ENCODE results near the gene TRIM69. TPM values are rescaled to one million over a fixed set of nuclear protein-coding genes. Genes with fewer than 3 reads are reported as not detected.

Gene TRIM69
- total RNA-seq, 1 experiment from 2014 or later, result 61.0 TPM

DNA sequence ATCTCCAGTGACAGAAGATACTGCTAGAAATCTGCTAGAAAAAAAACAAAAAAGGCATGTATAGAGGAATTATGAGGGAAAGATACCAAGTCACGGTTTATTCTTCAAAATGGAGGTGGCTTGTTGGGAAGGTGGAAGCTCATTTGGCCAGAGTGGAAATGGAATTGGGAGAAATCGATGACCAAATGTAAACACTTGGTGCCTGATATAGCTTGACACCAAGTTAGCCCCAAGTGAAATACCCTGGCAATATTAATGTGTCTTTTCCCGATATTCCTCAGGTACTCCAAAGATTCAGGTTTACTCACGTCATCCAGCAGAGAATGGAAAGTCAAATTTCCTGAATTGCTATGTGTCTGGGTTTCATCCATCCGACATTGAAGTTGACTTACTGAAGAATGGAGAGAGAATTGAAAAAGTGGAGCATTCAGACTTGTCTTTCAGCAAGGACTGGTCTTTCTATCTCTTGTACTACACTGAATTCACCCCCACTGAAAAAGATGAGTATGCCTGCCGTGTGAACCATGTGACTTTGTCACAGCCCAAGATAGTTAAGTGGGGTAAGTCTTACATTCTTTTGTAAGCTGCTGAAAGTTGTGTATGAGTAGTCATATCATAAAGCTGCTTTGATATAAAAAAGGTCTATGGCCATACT, 21.1 kb upstream of the TRIM69 start:
- BruUV-seq (replicated peaks), result no TSS peak
- Histone ChIP-seq H3K27me3 (replicated peaks; ENCODE audit: insufficient read depth, low read depth, low read length, poor library complexity) (no peaks in the 10 kb centered on the region), H3K36me3 (ENCODE audit: insufficient read depth, low read length, poor library complexity, severe bottlenecking) (peaks cover 52% of the 10 kb centered on the region), H3K4me3 (ENCODE audit: low read depth, low read length, poor library complexity, severe bottlenecking) (no peak overlapping the region), H3K27ac (ENCODE audit: low read depth, low read length, poor library complexity, severe bottlenecking) (peak overlapping the region; percentile 18), H3K4me1 (ENCODE audit: insufficient read depth, low read length, poor library complexity, severe bottlenecking) (peaks cover 34% of the 10 kb centered on the region), H3K9me3 (ENCODE audit: low read depth, low read length, poor library complexity, severe bottlenecking) (no peaks in the 10 kb centered on the region)
- intact Hi-C loops (cut with micrococcal nuclease; ENCODE audit: unreplicated experiment), result no loop called here
- POLR2A ChIA-PET (ENCODE audit: low non-redundant PET), result interaction anchor here (1.4 kb wide), 1 partner anchor 11 kb away, joined by 8 read pairs; no protein-coding TSS in a partner anchor
- DNase-seq (ENCODE audit: low spot score), result no peak
- no peak for TF ChIP-seq EZH2 (IDR thresholded peaks at IDR 0.05; ENCODE audit: borderline replicate concordance, low read depth, low read length, poor library complexity, severe bottlenecking)
- TF ChIP-seq, protein P1, sequence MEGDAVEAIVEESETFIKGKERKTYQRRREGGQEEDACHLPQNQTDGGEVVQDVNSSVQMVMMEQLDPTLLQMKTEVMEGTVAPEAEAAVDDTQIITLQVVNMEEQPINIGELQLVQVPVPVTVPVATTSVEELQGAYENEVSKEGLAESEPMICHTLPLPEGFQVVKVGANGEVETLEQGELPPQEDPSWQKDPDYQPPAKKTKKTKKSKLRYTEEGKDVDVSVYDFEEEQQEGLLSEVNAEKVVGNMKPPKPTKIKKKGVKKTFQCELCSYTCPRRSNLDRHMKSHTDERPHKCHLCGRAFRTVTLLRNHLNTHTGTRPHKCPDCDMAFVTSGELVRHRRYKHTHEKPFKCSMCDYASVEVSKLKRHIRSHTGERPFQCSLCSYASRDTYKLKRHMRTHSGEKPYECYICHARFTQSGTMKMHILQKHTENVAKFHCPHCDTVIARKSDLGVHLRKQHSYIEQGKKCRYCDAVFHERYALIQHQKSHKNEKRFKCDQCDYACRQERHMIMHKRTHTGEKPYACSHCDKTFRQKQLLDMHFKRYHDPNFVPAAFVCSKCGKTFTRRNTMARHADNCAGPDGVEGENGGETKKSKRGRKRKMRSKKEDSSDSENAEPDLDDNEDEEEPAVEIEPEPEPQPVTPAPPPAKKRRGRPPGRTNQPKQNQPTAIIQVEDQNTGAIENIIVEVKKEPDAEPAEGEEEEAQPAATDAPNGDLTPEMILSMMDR (conservative IDR thresholded peaks at IDR 0.05; ENCODE audit: low read depth, low read length), result no peak
- CTCF ChIA-PET, result interaction anchor here (0.6 to 1.2 kb wide), 2 partner anchors 52 to 153 kb away, joined by 4 to 7 read pairs; partner anchors contain the start of gene SPG11

DNA sequence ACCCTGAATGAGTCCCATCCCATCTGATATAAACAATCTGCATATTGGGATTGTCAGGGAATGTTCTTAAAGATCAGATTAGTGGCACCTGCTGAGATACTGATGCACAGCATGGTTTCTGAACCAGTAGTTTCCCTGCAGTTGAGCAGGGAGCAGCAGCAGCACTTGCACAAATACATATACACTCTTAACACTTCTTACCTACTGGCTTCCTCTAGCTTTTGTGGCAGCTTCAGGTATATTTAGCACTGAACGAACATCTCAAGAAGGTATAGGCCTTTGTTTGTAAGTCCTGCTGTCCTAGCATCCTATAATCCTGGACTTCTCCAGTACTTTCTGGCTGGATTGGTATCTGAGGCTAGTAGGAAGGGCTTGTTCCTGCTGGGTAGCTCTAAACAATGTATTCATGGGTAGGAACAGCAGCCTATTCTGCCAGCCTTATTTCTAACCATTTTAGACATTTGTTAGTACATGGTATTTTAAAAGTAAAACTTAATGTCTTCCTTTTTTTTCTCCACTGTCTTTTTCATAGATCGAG, 20.5 kb upstream of the TRIM69 start:
- TF ChIP-seq, protein P1 (conservative IDR thresholded peaks at IDR 0.05; ENCODE audit: low read depth, low read length), result no peak
- BruUV-seq (replicated peaks), result no TSS peak
- H3K9me3 ChIP-seq (ENCODE audit: low read depth, low read length, poor library complexity, severe bottlenecking), result no peaks in the 10 kb centered on the region
- H3K4me1 ChIP-seq (ENCODE audit: insufficient read depth, low read length, poor library complexity, severe bottlenecking), result peaks cover 34% of the 10 kb centered on the region
- H3K4me3 ChIP-seq (ENCODE audit: low read depth, low read length, poor library complexity, severe bottlenecking), result no peak overlapping the region
- no peak for DNase-seq (ENCODE audit: low spot score)
- CTCF ChIA-PET, result no interaction called here
- peaks cover 52% of the 10 kb centered on the region for H3K36me3 ChIP-seq (ENCODE audit: insufficient read depth, low read length, poor library complexity, severe bottlenecking)
- POLR2A ChIA-PET (ENCODE audit: low non-redundant PET), result interaction anchor here (1.4 kb wide), 1 partner anchor 11 kb away, joined by 8 read pairs; no protein-coding TSS in a partner anchor
- no peaks in the 10 kb centered on the region for H3K27me3 ChIP-seq (replicated peaks; ENCODE audit: insufficient read depth, low read depth, low read length, poor library complexity)
- H3K27ac ChIP-seq (ENCODE audit: low read depth, low read length, poor library complexity, severe bottlenecking), result peak overlapping the region; percentile 18
- intact Hi-C loops (cut with micrococcal nuclease; ENCODE audit: unreplicated experiment), result no loop called here

DNA sequence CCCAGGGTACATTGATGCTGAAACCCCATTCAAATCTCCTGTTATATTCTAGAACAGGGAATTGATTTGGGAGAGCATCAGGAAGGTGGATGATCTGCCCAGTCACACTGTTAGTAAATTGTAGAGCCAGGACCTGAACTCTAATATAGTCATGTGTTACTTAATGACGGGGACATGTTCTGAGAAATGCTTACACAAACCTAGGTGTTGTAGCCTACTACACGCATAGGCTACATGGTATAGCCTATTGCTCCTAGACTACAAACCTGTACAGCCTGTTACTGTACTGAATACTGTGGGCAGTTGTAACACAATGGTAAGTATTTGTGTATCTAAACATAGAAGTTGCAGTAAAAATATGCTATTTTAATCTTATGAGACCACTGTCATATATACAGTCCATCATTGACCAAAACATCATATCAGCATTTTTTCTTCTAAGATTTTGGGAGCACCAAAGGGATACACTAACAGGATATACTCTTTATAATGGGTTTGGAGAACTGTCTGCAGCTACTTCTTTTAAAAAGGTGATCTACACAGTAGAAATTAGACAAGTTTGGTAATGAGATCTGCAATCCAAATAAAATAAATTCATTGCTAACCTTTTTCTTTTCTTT, 19.2 kb upstream of the TRIM69 start:
- H3K36me3 ChIP-seq (ENCODE audit: insufficient read depth, low read length, poor library complexity, severe bottlenecking), result peaks cover 52% of the 10 kb centered on the region
- no peak for DNase-seq (ENCODE audit: low spot score)
- H3K27ac ChIP-seq (ENCODE audit: low read depth, low read length, poor library complexity, severe bottlenecking), result no peak overlapping the region
- no peak overlapping the region for H3K4me3 ChIP-seq (ENCODE audit: low read depth, low read length, poor library complexity, severe bottlenecking)
- TF ChIP-seq, protein P1 (conservative IDR thresholded peaks at IDR 0.05; ENCODE audit: low read depth, low read length), result no peak
- no peak for TF ChIP-seq EZH2 (IDR thresholded peaks at IDR 0.05; ENCODE audit: borderline replicate concordance, low read depth, low read length, poor library complexity, severe bottlenecking)
- H3K9me3 ChIP-seq (ENCODE audit: low read depth, low read length, poor library complexity, severe bottlenecking), result no peaks in the 10 kb centered on the region
- H3K4me1 ChIP-seq (ENCODE audit: insufficient read depth, low read length, poor library complexity, severe bottlenecking), result peaks cover 34% of the 10 kb centered on the region
- intact Hi-C loops (cut with micrococcal nuclease; ENCODE audit: unreplicated experiment), result no loop called here
- ChIA-PET CTCF (no interaction called here), POLR2A (ENCODE audit: low non-redundant PET) (no interaction called here)
- H3K27me3 ChIP-seq (replicated peaks; ENCODE audit: insufficient read depth, low read depth, low read length, poor library complexity), result no peaks in the 10 kb centered on the region
- no TSS peak for BruUV-seq (replicated peaks)
